NK-92 (cell line): ENCODE data around the gene SULT6B1.

Source experiments
- DNase-seq: peaks from one replicate; lab custom pipeline; 2025; ENCODE audit not compliant: unreplicated experiment; lab: John Stamatoyannopoulos, UW

Gene SULT6B1

DNA sequence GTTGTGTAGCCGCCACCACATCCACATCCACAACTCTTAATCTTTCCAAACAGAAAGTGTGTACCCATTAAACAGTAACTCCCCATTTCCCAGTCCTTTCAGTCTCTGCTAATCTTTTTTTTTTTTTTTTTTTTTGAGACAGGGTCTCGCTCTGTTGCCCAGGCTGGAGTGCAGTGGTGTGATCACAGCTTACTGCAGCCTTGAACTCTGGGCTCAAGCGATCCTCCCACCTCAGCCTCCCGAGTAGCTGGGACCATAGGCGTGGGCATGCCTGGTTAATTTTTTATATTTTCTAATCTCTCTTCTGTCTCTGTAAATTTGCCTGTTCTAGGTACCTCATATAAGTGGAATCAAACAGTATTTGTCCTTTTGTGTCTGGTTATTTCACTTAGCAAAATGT, 35.2 kb downstream of the SULT6B1 start:
- DNase-seq, result no peak

DNA sequence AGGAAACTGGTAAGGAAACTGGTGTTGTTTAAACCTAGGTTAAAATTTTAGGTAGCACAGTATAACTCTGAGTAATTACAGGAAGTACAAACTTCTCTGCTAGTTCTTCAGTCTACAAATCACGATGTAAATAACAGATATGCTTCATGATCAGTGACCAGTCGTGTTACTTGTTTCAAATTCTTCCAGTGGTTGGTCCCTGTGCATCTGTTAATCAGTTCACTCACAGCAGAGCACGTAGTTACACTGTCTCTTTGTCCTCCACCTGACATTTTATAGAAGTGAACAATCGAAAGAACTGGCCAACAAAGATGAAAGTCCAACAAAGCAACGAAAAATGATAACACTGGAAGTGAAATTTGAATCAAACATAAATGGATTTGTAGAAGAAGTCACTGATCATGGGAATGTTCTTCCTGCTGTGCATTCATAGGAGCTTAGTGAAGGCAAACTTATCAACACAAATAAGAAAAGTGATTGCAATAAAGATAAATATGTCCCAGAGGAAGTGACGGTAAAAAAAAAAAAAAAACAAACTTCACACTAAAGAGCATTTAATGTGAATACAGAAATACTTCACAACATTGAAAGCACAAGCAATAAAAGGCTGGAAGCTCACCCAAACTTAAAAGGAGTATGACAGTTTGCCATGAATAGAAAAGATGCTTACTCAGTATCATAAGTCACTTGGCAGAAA, 38.7 kb downstream of the SULT6B1 start:
- DNase-seq, result no peak

DNA sequence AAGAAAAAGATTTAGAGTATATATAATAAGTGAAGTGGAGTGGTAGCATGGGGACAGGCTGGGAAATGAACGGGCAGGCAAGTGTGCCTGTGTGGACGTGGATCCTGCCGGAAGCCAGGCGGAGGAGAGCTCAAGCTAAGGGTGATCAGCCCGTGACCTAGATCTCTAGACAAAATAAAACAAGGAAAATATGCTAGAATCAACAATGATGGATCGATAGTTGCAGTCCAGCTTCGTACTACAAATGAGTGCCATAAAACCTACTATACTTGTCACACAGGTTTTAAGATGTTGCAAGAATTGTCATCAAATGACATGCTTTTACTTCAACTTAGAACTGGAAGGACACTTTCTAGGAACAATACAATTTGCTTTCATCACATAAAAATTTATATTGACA, 40.1 kb downstream of the SULT6B1 start:
- DNase-seq, result no peak

DNA sequence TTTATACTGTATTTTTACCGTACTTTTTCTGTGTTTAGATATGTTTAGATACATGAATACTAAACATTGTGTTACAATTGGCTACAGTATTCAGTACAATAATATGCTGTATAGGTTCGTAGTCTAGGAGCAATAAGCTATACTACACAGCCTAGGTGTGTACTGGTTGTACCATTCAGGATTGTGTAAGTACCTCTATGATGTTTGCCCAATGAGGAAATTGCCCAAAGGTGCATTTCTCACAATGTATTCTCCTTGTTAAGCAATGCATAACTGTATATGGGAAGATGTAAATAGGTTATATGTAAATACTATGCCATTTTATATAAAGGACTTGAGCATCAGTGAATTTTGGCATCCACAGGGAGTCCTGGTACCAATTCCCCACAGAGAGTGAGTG, 42.4 kb downstream of the SULT6B1 start:
- DNase-seq, result no peak

DNA sequence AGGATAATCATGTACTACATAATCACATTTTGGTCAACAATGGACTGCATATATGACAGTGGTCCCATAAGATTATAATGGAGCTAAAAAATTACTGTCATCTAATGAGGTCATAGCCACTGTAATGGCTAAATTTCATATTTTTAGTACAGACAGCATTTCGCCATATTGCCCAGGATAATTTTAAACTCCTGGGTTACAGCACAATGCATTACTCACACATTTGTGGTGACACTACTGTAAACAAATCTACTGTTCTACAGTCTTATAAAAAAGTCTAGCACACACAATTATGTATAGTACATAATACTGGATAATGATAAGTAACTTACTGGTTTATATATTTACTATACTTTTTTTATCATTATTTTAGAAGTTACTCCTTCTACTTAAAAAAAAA, 44.5 kb downstream of the SULT6B1 start:
- no peak for DNase-seq

DNA sequence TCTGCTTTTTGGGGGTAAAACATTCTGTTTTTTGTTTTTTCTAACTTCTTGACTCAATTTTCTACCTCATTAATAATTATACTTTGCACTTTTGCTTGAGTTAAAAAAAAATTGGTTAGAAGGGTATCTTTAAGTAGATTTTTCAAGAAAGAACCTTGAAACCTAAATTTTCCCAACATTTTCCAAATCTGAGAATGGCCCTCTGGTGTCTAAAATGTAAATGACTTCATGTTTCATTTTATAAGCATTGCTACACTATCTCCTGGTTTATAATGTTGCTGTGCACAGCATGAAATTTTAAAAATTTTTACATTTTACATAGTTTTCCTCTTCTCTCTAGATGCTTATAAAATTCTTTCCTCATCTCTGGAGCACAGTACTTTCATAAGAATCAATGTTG, 45.9 kb downstream of the SULT6B1 start:
- no peak for DNase-seq

DNA sequence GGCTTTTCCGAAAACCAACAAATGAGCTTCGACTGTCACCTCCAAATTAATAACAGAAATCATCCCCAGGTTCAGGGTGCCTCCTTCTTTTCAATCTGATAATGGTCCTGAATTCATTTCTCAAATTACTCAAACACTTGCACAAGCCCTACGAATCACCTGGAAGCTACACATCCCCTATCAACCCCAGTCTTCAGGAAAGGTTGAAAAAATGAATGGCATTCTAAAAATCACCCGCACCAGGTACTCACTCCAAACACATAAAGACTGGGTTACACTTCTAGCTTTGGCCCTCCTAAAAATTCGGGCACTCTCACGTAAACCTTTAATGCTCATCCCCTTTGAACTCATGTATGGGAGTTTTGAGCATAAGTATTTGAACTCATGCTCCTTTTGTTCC, 55.6 kb downstream of the SULT6B1 start:
- no peak for DNase-seq

DNA sequence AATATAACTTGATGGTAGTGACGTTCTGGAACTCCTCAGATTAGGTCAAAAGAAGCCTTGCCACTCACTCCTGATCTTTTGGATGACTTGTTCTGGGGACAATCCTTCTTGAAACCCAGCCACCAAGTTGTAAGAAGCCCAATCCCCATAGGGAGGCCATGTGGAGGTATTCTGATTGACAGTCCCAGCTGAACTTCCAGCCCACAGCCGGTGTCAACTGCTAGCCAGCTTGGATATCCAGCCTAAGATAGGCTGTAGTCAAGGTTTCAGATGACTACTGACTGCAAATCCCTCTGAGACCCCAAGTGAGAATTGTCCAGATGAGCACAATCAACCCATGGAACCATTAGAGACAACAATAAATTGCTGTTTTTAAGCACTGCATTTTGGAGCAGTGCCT, 63.1 kb downstream of the SULT6B1 start:
- no peak for DNase-seq

DNA sequence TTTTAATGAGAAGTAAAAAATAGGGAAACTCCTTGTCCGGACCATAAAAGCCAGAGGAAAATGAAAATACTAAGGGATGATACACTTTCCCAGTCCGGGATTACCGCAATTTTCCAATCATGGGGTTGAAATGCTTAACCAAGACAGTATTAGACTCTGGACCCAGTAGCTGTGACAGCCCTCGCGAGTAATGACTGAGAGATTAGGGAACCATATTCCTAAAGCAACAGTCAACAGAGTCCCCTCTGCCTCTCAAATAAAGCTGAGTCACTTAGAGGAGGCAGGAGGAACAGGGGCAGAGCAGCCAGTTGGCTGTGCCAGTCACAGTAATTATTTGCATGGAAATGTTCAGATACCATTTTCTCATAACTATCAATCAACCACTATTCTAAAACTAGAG, 69.3 kb downstream of the SULT6B1 start:
- DNase-seq, result no peak
